Immature natural killer cell (primary cell): ENCODE results near the gene HHEX. TPM values are rescaled to one million over a fixed set of nuclear protein-coding genes. Genes with fewer than 3 reads are reported as not detected.
"Not testable (repeated sequence)": the region's sequence is repeated elsewhere in the genome, so short reads cannot be mapped to it uniquely, and the experiment has no call there.

Source experiments
- DNase-seq, 3 donors: peaks; one replicate each; pipeline ENCODE4 v3.0.0; 2022; ENCODE audit warnings: mixed read lengths in 1 of 3
- H3K27ac Mint-ChIP-seq, 6 donors: one replicate each; pipeline ENCODE4 v1.8.0; 2020; ENCODE audit warnings: mixed read lengths in 6 of 6, mild to moderate bottlenecking in 5 of 6, inconsistent platforms in 4 of 6, moderate library complexity in 3 of 6
- H3K27me3 Mint-ChIP-seq, 3 donors: one replicate each; pipeline ENCODE4 v1.8.0; 2020 to 2021; ENCODE audit warnings: low read depth in 3 of 3, mild to moderate bottlenecking in 3 of 3, mixed read lengths in 3 of 3, moderate library complexity in 3 of 3, inconsistent platforms in 1 of 3
- H3K36me3 Mint-ChIP-seq, 3 donors: one replicate each; pipeline ENCODE4 v1.8.0; 2020; ENCODE audit warnings: mixed read lengths in 3 of 3, inconsistent platforms in 2 of 3, mild to moderate bottlenecking in 2 of 3
- H3K4me1 Mint-ChIP-seq, 2 donors: one replicate each; pipeline ENCODE4 v1.8.0; 2020; ENCODE audit warnings: inconsistent platforms in 2 of 2, mild to moderate bottlenecking in 2 of 2, mixed read lengths in 2 of 2, moderate library complexity in 1 of 2
- H3K4me3 Mint-ChIP-seq, 5 donors: one replicate each; pipeline ENCODE4 v1.8.0; 2020; ENCODE audit warnings: mild to moderate bottlenecking in 5 of 5, mixed read lengths in 5 of 5, inconsistent platforms in 3 of 5, moderate library complexity in 3 of 5
- H3K9me3 Mint-ChIP-seq, 6 donors: one replicate each; pipeline ENCODE4 v1.8.0; 2020; ENCODE audit warnings: mild to moderate bottlenecking in 6 of 6, mixed read lengths in 6 of 6, inconsistent platforms in 4 of 6, moderate library complexity in 3 of 6
- polyA plus RNA-seq, 3 donors: library from polyadenylated mRNA; unstranded; fragments of 300-500 nt; fragmentation: Illumina TruSeq; gene quantifications; one replicate each; pipeline ENCODE4 v1.2.3, GENCODE V29; 2021

HHEX gene
- polyA plus RNA-seq, 3 donors from 2014 or later, result 5.5 to 9.0 (median 7.3) TPM

GRCh38 chr10:92727550-92727949, 37.8 kb downstream of the HHEX start:
- Mint-ChIP-seq H3K4me1 (peaks cover 6 to 7% of the 10 kb centered on the region in 2 donors), H3K9me3 (no peaks in the 10 kb centered on the region), H3K36me3 (no peaks in the 10 kb centered on the region)

DNA sequence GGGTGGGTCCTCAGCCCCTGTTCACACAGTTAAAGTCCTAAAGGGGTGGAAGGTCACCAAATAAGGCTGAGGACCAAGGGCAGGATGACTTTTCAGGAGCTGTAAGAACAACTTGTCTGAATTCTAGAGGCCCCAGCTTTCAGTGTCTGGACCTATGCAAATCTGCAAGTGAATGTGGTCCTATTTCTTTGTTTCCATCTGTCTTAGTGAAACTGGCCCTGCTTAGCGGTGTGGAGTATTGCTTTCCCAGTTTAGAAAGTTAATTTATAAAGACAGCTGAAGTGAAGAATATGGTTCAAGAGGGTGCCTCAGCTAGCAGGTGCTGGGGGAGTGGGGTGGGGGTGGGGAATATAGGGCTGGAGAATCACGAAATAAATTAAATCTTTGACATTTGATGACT, 40.1 kb downstream of the HHEX start:
- no peak for DNase-seq
- H3K9me3 Mint-ChIP-seq, result no peaks in the 10 kb centered on the region
- no peak overlapping the region for H3K27ac Mint-ChIP-seq
- peaks cover 6 to 7% of the 10 kb centered on the region in 2 donors for H3K4me1 Mint-ChIP-seq
- H3K4me3 Mint-ChIP-seq, result no peak overlapping the region
- peaks cover 0 to 9% (median 0%) of the 10 kb centered on the region in 3 donors for H3K27me3 Mint-ChIP-seq
- H3K36me3 Mint-ChIP-seq, result no peaks in the 10 kb centered on the region

More at GRCh38 chr10:92727550-92727949, 37.8 kb downstream of the HHEX start:
- H3K27ac Mint-ChIP-seq, result no peak overlapping the region
- H3K4me3 Mint-ChIP-seq, result no peak overlapping the region
- DNase-seq, result no peak
- peaks cover 0 to 11% (median 3%) of the 10 kb centered on the region in 3 donors for H3K27me3 Mint-ChIP-seq

DNA sequence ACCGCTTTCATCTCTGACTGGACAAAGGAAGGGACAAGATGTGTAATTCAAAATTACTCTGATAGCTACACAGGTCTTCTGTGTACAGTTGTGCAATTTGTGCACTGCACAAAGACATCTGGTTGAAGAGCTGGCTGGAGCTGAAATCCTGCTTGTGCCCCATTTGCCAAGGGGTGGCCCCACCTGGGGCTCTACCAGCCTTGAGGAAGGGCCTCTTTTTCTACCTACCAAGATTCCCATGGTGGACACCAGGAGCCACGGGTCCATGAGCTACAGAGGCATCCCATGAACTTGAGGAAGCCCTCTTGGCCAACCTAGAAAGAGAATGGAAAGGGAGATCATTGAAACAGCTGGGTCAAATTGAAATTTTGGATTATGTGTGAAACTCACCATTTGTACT, 43.2 kb downstream of the HHEX start:
- peaks cover 6 to 7% of the 10 kb centered on the region in 2 donors for H3K4me1 Mint-ChIP-seq
- DNase-seq, result no peak
- no peaks in the 10 kb centered on the region for H3K9me3 Mint-ChIP-seq
- no peak overlapping the region for H3K27ac Mint-ChIP-seq
- no peak overlapping the region for H3K4me3 Mint-ChIP-seq
- H3K36me3 Mint-ChIP-seq, result no peaks in the 10 kb centered on the region
- peaks cover 2 to 8% (median 3%) of the 10 kb centered on the region in 3 donors for H3K27me3 Mint-ChIP-seq

DNA sequence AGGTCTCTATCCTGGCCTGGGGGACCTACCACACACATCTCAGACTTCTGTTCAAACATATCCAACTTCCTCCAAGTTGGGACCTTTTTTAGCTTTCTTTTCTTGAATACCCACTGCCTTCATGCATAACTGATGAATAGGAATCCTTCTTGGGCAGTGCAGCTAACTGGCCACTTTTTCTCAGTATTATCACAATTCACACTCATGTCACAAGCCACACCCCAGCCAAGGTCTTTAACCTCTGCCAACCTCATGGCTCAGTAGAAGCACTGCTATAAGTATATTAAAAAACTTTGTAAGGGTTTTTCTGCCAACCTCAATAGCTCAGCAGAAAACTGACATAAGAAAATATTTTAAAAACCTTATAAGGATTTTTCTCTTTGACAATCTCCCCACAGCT, 44.5 kb downstream of the HHEX start:
- Mint-ChIP-seq H3K36me3 (peaks cover 0 to 5% (median 0%) of the 10 kb centered on the region in 3 donors), H3K4me3 (no peak overlapping the region), H3K9me3 (no peaks in the 10 kb centered on the region), H3K27me3 (peaks cover 2 to 8% (median 3%) of the 10 kb centered on the region in 3 donors), H3K4me1 (peaks cover 4 to 5% of the 10 kb centered on the region in 2 donors), H3K27ac (no peak overlapping the region)
- DNase-seq, result no peak

DNA sequence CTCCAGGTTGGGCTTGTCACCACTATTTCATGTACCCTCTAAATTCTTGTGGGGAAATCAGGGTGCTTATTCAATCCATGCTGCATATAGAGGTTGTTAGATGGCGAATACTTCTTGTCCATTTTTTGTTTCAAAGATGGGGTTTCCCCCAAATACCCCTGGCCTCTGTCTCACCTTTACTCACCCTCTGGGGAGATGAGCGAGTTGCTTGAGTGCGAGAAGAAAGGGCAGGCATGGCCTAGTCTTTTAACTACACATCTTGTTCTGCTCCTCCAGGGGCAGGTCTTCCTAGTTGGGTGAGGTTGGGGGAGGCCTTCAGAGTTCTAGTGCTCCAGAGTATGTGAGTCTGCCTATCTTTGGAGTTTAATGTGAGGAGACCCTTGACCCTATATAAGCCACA, 46.2 kb downstream of the HHEX start:
- Mint-ChIP-seq H3K27me3 (peaks cover 2 to 14% (median 3%) of the 10 kb centered on the region in 3 donors), H3K4me3 (no peak overlapping the region), H3K9me3 (peaks cover 0 to 2% (median 0%) of the 10 kb centered on the region in 6 donors), H3K4me1 (no peaks in the 10 kb centered on the region), H3K27ac (no peak overlapping the region), H3K36me3 (peaks cover 0 to 8% (median 0%) of the 10 kb centered on the region in 3 donors)
- no peak for DNase-seq

DNA sequence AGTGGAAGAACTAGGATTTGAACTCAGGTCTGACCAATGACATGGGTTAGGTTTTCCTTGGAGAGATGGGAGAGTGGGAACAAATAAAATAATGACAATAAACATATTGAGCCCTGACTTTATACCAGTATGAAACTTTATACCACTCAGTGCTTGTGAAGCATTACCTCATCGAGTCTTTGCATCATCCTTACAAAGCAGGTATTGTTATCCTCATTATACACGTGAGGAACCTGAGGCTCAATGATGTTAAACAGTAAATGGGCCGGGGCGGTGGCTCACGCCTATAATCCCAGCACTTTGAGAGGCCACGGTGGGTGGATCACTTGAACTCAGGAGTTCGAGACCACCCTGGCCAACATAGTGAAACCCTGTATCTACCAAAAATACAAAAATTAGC, 47.7 kb downstream of the HHEX start:
- H3K4me3 Mint-ChIP-seq, result no peak overlapping the region

DNA sequence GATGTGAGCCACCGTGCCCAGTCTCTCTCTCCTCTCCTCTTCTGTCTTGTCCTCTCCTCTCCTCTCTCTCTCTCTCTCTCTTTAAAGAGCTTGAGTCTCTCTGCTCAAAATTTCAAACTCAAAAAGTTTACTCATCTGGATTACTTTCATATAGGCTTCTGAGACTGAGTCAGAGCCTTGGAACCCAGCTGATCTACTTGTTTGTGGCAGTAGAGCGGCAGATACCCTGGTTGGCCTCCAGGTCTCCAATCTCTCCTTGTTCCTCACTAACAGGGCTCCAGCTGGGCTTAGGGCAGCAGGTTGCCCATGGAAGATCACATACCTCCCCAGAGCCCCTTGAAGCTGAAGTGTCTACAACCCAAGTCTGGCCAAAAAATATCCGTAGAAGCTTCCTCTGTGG, 51.0 kb downstream of the HHEX start:
- no peak overlapping the region for H3K4me3 Mint-ChIP-seq
- no peak overlapping the region for H3K27ac Mint-ChIP-seq
- H3K27me3 Mint-ChIP-seq, result peaks cover 1 to 9% (median 5%) of the 10 kb centered on the region in 3 donors
- H3K9me3 Mint-ChIP-seq, result peaks cover 0 to 2% (median 0%) of the 10 kb centered on the region in 6 donors
- peaks cover 19 to 29% of the 10 kb centered on the region in 2 donors for H3K4me1 Mint-ChIP-seq
- peaks cover 0 to 8% (median 0%) of the 10 kb centered on the region in 3 donors for H3K36me3 Mint-ChIP-seq
- DNase-seq, result no peak

More for the DNA sequence above, 47.7 kb downstream of the HHEX start:
- Mint-ChIP-seq H3K27ac (no peak overlapping the region), H3K4me1 (peaks cover 4 to 7% of the 10 kb centered on the region in 2 donors), H3K36me3 (peaks cover 0 to 8% (median 0%) of the 10 kb centered on the region in 3 donors), H3K9me3 (peaks cover 0 to 2% (median 0%) of the 10 kb centered on the region in 6 donors), H3K27me3 (peaks cover 2 to 12% (median 3%) of the 10 kb centered on the region in 3 donors)
- DNase-seq, result no peak

- not testable (repeated sequence) for DNase-seq, H3K4me3 Mint-ChIP-seq, H3K27me3 Mint-ChIP-seq, H3K9me3 Mint-ChIP-seq, H3K36me3 Mint-ChIP-seq
- Mint-ChIP-seq H3K27ac (peak overlapping the region in 1 of 6 donors; percentile 46), H3K4me1 (peaks cover 21 to 33% of the 10 kb centered on the region in 2 donors)
Measured at GRCh38 chr10:92741741-92742140, 52.0 kb downstream of the HHEX start.

DNA sequence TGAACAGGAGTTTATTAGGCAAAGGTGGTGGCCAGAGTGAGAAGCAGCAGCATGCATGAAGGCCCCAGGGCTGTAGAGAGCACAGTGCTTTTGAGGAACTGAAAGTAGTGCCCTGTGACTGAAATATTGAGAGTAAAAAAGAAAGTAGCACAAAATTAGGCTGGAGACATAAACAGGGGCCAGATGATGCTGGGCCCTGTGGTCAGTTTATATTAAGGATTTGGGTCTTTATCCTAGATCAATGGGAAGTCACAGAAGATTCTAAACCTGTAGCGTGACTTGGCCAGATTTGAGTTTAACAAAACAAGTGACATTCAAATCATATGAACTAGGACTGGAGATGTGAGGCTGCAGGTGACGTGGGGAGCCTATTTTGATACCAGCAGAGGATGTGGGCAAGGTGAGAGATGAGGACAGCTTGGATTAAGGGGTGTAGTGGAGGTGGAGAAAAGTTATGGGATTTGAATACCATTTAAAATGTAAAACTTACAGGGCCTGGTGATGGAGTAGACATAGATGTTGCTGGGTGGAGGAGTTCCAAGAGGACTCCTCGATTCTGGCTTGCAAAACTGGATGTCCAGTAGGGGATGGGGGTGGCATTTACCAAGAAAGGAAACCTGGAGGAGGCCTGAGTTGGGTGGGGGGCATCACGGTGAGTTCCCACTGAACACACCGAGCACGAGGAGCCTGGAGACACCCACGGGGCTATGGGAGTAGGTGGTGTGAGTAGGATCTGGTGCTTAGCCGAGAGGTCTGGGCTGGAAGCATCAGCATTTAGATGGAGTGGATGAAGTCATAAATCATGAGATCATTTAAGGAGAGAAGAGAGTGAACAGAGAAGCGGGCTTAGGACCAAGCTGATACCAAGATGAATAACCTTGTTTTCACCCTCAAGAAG, 52.8 kb downstream of the HHEX start:
- H3K4me1 Mint-ChIP-seq, result peaks cover 30 to 41% of the 10 kb centered on the region in 2 donors
- H3K36me3 Mint-ChIP-seq, result peaks cover 0 to 8% (median 0%) of the 10 kb centered on the region in 3 donors
- H3K4me3 Mint-ChIP-seq, result peak overlapping the region in 1 of 5 donors; percentile 5
- peaks cover 3 to 10% (median 6%) of the 10 kb centered on the region in 3 donors for H3K27me3 Mint-ChIP-seq
- H3K9me3 Mint-ChIP-seq, result peaks cover 0 to 2% (median 0%) of the 10 kb centered on the region in 6 donors
- no peak for DNase-seq
- H3K27ac Mint-ChIP-seq, result peak overlapping the region in 4 of 6 donors; percentile 34 to 75 (median 48)

Other genes with a start within 250 kb of the HHEX start
- 10 to 100 TPM in 2 of 3 donors, 1 to 10 TPM in 1; 8.3 to 18.2 (median 14.1) TPM for gene IDE, start 115.9 kb upstream of the HHEX start, polyA plus RNA-seq
- gene KIF11, start 96.8 kb upstream of the HHEX start, polyA plus RNA-seq, result 1 to 10 TPM in 2 of 3 donors, under 1 TPM in 1; 0.55 to 2.0 (median 1.4) TPM
- 10 to 100 TPM in 1 of 3 donors, 1 to 10 TPM in 2; 6.4 to 13.1 (median 8.7) TPM for gene EXOC6, start 158.6 kb downstream of the HHEX start, polyA plus RNA-seq